HEK293 (cell line): Measurements from ENCODE around the gene NCKAP5.

Source experiments
- CTCF ChIA-PET: fragments of 350-600 bp; formaldehyde crosslinking; extraction: SDS; loops from one replicate; lab custom pipeline; 2021; ENCODE audit warnings: antibody characterized with exemption; lab: Yijun Ruan, JAX
- POLR2A ChIA-PET: fragments of 300-600 bp; formaldehyde crosslinking; extraction: SDS; loops from one replicate; lab custom pipeline; 2020; ENCODE audit warnings: antibody characterized with exemption, inconsistent platforms; lab: Yijun Ruan, JAX
- H3K27ac ChIP-seq: fragments of 200-500 bp; sonication (Bioruptor generic); 2 replicates; pipeline ENCODE4 v1.5.1; 2014; ENCODE audit warnings: low read depth, low read length, control low read depth, inconsistent platforms; ENCODE audit errors: extremely low read depth
- H3K36me3 ChIP-seq, 2 experiments: fragments of 200-500 bp in 1 of 2; sonication (Bioruptor generic) in 1 of 2; 1 replicate in 1 of 2; 2 replicates in 1 of 2; pipeline ENCODE4 v1.5.1; 2014 to 2017; ENCODE audit warnings: inconsistent platforms in 2 of 2, low read length in 2 of 2; ENCODE audit not compliant: control insufficient read depth in 2 of 2, insufficient read depth in 1 of 2
- H3K4me1 ChIP-seq: fragments of 200-500 bp; sonication (Bioruptor generic); 2 replicates; pipeline ENCODE4 v1.5.1; 2014; ENCODE audit warnings: mild to moderate bottlenecking, low read length, inconsistent platforms; ENCODE audit not compliant: control insufficient read depth, insufficient read depth
- H3K4me3 ChIP-seq: 2 replicates; pipeline ENCODE4 v1.5.1; 2011; ENCODE audit warnings: low read depth, mild to moderate bottlenecking, control low read depth, low read length, moderate library complexity
- H3K9me3 ChIP-seq: fragments of 200-500 bp; sonication (Bioruptor generic); 2 replicates; pipeline ENCODE4 v1.5.1; 2014; ENCODE audit warnings: low read depth, low read length, inconsistent platforms; ENCODE audit not compliant: control insufficient read depth, insufficient read depth
- GLI4 ChIP-seq: fragments of 450-650 bp; formaldehyde crosslinking; IDR thresholded peaks from 2 replicates; pipeline ENCODE4 v1.5.1; 2016; ENCODE audit warnings: missing biosample characterization, missing genetic modification characterization
- IKZF3 ChIP-seq: fragments of 450-650 bp; IDR thresholded peaks from 2 replicates; pipeline ENCODE4 v1.5.0; 2018; ENCODE audit warnings: missing biosample characterization, mild to moderate bottlenecking, missing genetic modification characterization, moderate library complexity
- KLF9 ChIP-seq: fragments of 450-650 bp; formaldehyde crosslinking; IDR thresholded peaks from 2 replicates; pipeline ENCODE4 v1.5.1; 2016; ENCODE audit warnings: missing biosample characterization, missing genetic modification characterization, low read depth
- MYNN ChIP-seq: fragments of 450-650 bp; formaldehyde crosslinking; IDR thresholded peaks from 2 replicates; pipeline ENCODE4 v1.5.1; 2016; ENCODE audit warnings: missing biosample characterization, missing genetic modification characterization, borderline replicate concordance
- OSR2 ChIP-seq: fragments of 450-650 bp; formaldehyde crosslinking; IDR thresholded peaks from 2 replicates; pipeline ENCODE4 v1.5.1; 2016; ENCODE audit warnings: missing biosample characterization, missing genetic modification characterization
- OVOL3 ChIP-seq: fragments of 450-650 bp; formaldehyde crosslinking; IDR thresholded peaks from 2 replicates; pipeline ENCODE4 v1.5.1; 2016; ENCODE audit warnings: missing biosample characterization, missing genetic modification characterization
- REPIN1 ChIP-seq: fragments of 450-650 bp; formaldehyde crosslinking; IDR thresholded peaks from 2 replicates; pipeline ENCODE4 v1.5.1; 2017; ENCODE audit warnings: missing biosample characterization, missing genetic modification characterization, low read depth
- ZBTB20 ChIP-seq: fragments of 450-650 bp; formaldehyde crosslinking; IDR thresholded peaks from 2 replicates; pipeline ENCODE4 v1.5.1; 2016; ENCODE audit warnings: missing biosample characterization, missing genetic modification characterization
- ZNF202 ChIP-seq: fragments of 450-650 bp; formaldehyde crosslinking; IDR thresholded peaks from 2 replicates; pipeline ENCODE4 v1.5.1; 2016; ENCODE audit warnings: missing biosample characterization, missing genetic modification characterization, borderline replicate concordance
- ZNF239 ChIP-seq: fragments of 450-650 bp; formaldehyde crosslinking; IDR thresholded peaks from 2 replicates; pipeline ENCODE4 v1.5.1; 2016; ENCODE audit warnings: missing biosample characterization, missing genetic modification characterization
- ZNF561 ChIP-seq: fragments of 450-650 bp; IDR thresholded peaks from 2 replicates; pipeline ENCODE4 v1.5.1; 2018; ENCODE audit warnings: missing biosample characterization, missing genetic modification characterization, borderline replicate concordance
- ZNF585B ChIP-seq: fragments of 450-650 bp; formaldehyde crosslinking; IDR thresholded peaks from 2 replicates; pipeline ENCODE4 v1.5.1; 2016; ENCODE audit warnings: missing biosample characterization, missing genetic modification characterization
- ZNF600 ChIP-seq: fragments of 450-650 bp; formaldehyde crosslinking; IDR thresholded peaks from 2 replicates; pipeline ENCODE4 v1.5.1; 2016; ENCODE audit warnings: missing biosample characterization, missing genetic modification characterization
- ZNF621 ChIP-seq: fragments of 450-650 bp; formaldehyde crosslinking; IDR thresholded peaks from 2 replicates; pipeline ENCODE4 v1.5.1; 2017; ENCODE audit warnings: missing biosample characterization, missing genetic modification characterization
- ZNF623 ChIP-seq: fragments of 450-650 bp; formaldehyde crosslinking; IDR thresholded peaks from 2 replicates; pipeline ENCODE4 v1.5.1; 2016; ENCODE audit warnings: missing biosample characterization, missing genetic modification characterization
- ZNF707 ChIP-seq: fragments of 450-650 bp; formaldehyde crosslinking; IDR thresholded peaks from 2 replicates; pipeline ENCODE4 v1.5.1; 2016; ENCODE audit warnings: missing biosample characterization, missing genetic modification characterization
- TF ChIP-seq, protein P1 (sequence below): fragments of 450-650 bp; formaldehyde crosslinking; IDR thresholded peaks from 2 replicates; pipeline ENCODE4 v1.5.1; 2017; ENCODE audit warnings: missing biosample characterization, missing genetic modification characterization
- TF ChIP-seq, protein P2 (sequence below): fragments of 450-650 bp; formaldehyde crosslinking; IDR thresholded peaks from 2 replicates; pipeline ENCODE4 v1.5.1; 2016; ENCODE audit warnings: missing biosample characterization, missing genetic modification characterization
- TF ChIP-seq, protein P3 (sequence below): fragments of 450-650 bp; IDR thresholded peaks from 2 replicates; pipeline ENCODE4 v1.5.1; 2018; ENCODE audit warnings: missing biosample characterization, mild to moderate bottlenecking, missing genetic modification characterization
- TF ChIP-seq, protein P4 (sequence below): fragments of 450-650 bp; formaldehyde crosslinking; conservative IDR thresholded peaks from 2 replicates; pipeline ENCODE4 v1.5.1; 2016; ENCODE audit warnings: low read depth, missing biosample characterization, missing genetic modification characterization

Gene NCKAP5

DNA sequence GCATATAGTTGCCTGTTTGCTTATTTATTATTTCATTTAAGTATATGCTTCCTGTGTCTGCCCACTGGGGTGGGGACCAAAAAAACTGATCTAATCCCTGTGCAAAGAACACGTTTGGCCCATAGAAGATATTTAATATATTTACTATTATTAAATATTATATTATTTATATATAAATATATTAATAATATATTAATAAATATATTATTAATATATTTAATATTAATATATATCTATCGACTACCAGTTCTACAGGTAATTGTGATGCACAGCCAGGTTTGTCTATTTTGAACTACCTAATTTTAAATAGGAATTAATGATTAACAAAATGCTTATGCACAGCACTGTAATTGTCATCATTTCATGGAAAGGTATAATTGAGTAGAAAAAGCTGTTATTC is 609.4 kb downstream of the NCKAP5 start:
- TF ChIP-seq ZNF202 (tag by site-specific recombination) (no peak), OVOL3 (tag by site-specific recombination) (no peak), ZNF239 (tag by site-specific recombination) (no peak), MYNN (no peak), ZBTB20 (tag by site-specific recombination) (no peak), ZNF600 (tag by site-specific recombination) (no peak), GLI4 (no peak), REPIN1 (tag by site-specific recombination) (no peak), IKZF3 (tag by site-specific recombination) (no peak), ZNF621 (no peak)
- TF ChIP-seq, protein P1, sequence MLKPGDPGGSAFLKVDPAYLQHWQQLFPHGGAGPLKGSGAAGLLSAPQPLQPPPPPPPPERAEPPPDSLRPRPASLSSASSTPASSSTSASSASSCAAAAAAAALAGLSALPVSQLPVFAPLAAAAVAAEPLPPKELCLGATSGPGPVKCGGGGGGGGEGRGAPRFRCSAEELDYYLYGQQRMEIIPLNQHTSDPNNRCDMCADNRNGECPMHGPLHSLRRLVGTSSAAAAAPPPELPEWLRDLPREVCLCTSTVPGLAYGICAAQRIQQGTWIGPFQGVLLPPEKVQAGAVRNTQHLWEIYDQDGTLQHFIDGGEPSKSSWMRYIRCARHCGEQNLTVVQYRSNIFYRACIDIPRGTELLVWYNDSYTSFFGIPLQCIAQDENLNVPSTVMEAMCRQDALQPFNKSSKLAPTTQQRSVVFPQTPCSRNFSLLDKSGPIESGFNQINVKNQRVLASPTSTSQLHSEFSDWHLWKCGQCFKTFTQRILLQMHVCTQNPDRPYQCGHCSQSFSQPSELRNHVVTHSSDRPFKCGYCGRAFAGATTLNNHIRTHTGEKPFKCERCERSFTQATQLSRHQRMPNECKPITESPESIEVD = no peak
- TF ChIP-seq, all 188 proteins: peak for 0
- Histone ChIP-seq H3K4me3 (no peak overlapping the region), H3K9me3 (no peaks in the 10 kb centered on the region), H3K27ac (no peak overlapping the region), H3K4me1 (no peaks in the 10 kb centered on the region), H3K36me3 (no peaks in the 10 kb centered on the region)
- ChIA-PET CTCF (interaction anchor here (0.6 kb wide), 1 partner anchor 1352 kb away, joined by 4 read pairs; no protein-coding TSS in a partner anchor), POLR2A (no interaction called here)

DNA sequence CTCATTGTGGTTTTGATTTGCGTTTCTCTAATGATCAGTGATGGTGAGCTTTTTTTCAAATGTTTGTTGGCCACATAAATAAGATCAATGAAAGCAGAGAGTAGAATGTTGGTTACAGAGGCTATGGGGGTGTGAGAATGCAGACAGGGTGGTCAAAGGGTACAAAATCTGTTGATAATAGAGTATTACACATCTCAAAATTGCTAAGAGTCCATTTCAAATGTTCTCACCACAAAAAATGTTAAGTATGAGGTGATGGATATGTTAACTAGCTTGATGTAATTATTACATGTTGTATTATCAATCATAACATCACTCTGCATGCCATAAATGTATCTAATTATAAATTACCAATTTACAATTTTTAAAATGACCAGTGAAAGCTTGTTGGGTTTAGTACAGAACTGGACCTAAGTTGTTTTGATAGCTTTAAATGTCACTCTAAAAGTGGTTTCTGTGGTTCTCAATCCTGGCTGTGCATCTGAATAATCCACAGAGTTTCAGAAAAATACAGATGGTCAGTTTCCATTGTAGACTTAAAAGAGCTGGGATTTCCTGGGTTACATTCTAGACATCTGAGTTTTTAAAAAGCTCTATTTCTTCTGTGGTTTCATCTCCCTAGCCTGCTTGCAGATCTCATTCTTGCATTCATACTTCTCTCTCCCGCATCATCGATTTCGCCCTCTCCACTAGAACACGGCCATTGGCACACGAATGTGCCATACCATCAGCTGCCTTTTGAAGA is 612.2 kb downstream of the NCKAP5 start:
- POLR2A ChIA-PET = no interaction called here
- CTCF ChIA-PET = no interaction called here
- no peak overlapping the region for H3K27ac ChIP-seq
- no peaks in the 10 kb centered on the region for H3K9me3 ChIP-seq
- H3K36me3 ChIP-seq = no peaks in the 10 kb centered on the region
- H3K4me3 ChIP-seq = no peak overlapping the region
- TF ChIP-seq, protein P2, sequence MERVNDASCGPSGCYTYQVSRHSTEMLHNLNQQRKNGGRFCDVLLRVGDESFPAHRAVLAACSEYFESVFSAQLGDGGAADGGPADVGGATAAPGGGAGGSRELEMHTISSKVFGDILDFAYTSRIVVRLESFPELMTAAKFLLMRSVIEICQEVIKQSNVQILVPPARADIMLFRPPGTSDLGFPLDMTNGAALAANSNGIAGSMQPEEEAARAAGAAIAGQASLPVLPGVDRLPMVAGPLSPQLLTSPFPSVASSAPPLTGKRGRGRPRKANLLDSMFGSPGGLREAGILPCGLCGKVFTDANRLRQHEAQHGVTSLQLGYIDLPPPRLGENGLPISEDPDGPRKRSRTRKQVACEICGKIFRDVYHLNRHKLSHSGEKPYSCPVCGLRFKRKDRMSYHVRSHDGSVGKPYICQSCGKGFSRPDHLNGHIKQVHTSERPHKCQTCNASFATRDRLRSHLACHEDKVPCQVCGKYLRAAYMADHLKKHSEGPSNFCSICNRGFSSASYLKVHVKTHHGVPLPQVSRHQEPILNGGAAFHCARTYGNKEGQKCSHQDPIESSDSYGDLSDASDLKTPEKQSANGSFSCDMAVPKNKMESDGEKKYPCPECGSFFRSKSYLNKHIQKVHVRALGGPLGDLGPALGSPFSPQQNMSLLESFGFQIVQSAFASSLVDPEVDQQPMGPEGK (tag by site-specific recombination) = no peak
- no peak for TF ChIP-seq ZNF585B (tag by site-specific recombination)
- no peaks in the 10 kb centered on the region for H3K4me1 ChIP-seq

DNA sequence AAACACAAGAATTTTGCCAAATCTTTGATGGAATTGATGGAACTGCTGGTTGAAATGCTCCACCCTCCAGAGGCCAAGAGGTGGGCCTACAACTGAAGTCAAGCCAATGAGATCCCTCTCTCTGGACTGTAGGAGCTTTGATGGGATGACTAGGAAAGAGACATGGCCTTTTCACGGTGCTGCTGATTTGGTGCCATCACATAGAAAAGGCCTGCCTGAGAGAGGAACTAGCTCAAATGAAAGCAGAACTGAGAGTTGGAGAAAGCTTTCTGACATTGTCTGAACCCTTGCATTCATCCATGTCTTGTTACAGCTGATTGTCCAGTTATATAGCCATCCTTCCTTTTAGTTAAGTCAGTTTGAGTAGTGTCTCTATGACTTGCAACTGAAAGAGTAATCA is 614.5 kb downstream of the NCKAP5 start:
- Histone ChIP-seq H3K9me3 (no peaks in the 10 kb centered on the region), H3K36me3 (no peaks in the 10 kb centered on the region), H3K4me1 (no peaks in the 10 kb centered on the region), H3K4me3 (no peak overlapping the region), H3K27ac (no peak overlapping the region)
- CTCF ChIA-PET = no interaction called here
- POLR2A ChIA-PET = no interaction called here
- TF ChIP-seq, protein P3, sequence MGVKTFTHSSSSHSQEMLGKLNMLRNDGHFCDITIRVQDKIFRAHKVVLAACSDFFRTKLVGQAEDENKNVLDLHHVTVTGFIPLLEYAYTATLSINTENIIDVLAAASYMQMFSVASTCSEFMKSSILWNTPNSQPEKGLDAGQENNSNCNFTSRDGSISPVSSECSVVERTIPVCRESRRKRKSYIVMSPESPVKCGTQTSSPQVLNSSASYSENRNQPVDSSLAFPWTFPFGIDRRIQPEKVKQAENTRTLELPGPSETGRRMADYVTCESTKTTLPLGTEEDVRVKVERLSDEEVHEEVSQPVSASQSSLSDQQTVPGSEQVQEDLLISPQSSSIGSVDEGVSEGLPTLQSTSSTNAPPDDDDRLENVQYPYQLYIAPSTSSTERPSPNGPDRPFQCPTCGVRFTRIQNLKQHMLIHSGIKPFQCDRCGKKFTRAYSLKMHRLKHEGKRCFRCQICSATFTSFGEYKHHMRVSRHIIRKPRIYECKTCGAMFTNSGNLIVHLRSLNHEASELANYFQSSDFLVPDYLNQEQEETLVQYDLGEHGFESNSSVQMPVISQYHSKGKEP (tag by site-specific recombination) = no peak
- no peak for TF ChIP-seq OSR2 (tag by site-specific recombination)
- TF ChIP-seq, protein P4, sequence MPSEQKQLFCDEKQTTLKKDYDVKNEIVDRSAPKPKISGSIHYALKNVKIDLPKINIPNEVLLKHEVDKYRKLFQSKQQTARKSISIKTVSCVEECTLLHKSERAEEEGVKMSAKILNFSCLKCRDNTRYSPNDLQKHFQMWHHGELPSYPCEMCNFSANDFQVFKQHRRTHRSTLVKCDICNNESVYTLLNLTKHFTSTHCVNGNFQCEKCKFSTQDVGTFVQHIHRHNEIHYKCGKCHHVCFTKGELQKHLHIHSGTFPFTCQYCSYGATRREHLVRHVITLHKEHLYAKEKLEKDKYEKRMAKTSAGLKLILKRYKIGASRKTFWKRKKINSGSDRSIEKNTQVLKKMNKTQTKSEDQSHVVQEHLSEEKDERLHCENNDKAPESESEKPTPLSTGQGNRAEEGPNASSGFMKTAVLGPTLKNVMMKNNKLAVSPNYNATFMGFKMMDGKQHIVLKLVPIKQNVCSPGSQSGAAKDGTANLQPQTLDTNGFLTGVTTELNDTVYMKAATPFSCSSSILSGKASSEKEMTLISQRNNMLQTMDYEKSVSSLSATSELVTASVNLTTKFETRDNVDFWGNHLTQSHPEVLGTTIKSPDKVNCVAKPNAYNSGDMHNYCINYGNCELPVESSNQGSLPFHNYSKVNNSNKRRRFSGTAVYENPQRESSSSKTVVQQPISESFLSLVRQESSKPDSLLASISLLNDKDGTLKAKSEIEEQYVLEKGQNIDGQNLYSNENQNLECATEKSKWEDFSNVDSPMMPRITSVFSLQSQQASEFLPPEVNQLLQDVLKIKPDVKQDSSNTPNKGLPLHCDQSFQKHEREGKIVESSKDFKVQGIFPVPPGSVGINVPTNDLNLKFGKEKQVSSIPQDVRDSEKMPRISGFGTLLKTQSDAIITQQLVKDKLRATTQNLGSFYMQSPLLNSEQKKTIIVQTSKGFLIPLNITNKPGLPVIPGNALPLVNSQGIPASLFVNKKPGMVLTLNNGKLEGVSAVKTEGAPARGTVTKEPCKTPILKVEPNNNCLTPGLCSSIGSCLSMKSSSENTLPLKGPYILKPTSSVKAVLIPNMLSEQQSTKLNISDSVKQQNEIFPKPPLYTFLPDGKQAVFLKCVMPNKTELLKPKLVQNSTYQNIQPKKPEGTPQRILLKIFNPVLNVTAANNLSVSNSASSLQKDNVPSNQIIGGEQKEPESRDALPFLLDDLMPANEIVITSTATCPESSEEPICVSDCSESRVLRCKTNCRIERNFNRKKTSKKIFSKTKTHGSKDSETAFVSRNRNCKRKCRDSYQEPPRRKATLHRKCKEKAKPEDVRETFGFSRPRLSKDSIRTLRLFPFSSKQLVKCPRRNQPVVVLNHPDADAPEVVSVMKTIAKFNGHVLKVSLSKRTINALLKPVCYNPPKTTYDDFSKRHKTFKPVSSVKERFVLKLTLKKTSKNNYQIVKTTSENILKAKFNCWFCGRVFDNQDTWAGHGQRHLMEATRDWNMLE (tag by site-specific recombination) = no peak
- TF ChIP-seq ZNF707 (tag by site-specific recombination) = no peak
- TF ChIP-seq KLF9 (tag by site-specific recombination) = no peak
- TF ChIP-seq ZNF623 (tag by site-specific recombination) = no peak
- TF ChIP-seq, protein P1 = no peak
- TF ChIP-seq ZNF561 (tag by site-specific recombination) = no peak
